Gastroesophageal sphincter (tissue), 4 donors: ENCODE measurements around the gene MAN1C1. TPM values are rescaled to one million over a fixed set of nuclear protein-coding genes. Genes with fewer than 3 reads are reported as not detected.

Experiments
- ATAC-seq: fragments of 150-250 bp; one replicate; pipeline ENCODE4 v1.9.1; 2016; ENCODE audit warnings: mild to moderate bottlenecking, moderate library complexity
- H3K27ac ChIP-seq, 4 donors: fragments of 200-600 bp; sonication (generic) in 3 of 4; 1 replicate in 3 of 4; 2 replicates in 1 of 4; pipeline ENCODE4 v1.5.1; 2016 to 2019
- H3K27me3 ChIP-seq: fragments of 200-600 bp; sonication (generic); one replicate; pipeline ENCODE4 v1.5.1; 2019
- H3K36me3 ChIP-seq, 2 donors: fragments of 200-600 bp; sonication (generic); one replicate each; pipeline ENCODE4 v1.5.1; 2019; ENCODE audit warnings: control low read depth in 1 of 2
- H3K4me1 ChIP-seq, 3 donors: fragments of 200-600 bp; sonication (generic); 1 replicate in 2 of 3; 2 replicates in 1 of 3; pipeline ENCODE4 v1.5.1; 2016 to 2019; ENCODE audit warnings: control low read depth in 2 of 3
- H3K4me3 ChIP-seq, 2 donors: fragments of 200-600 bp; sonication (generic); one replicate each; pipeline ENCODE4 v1.5.1; 2019; ENCODE audit warnings: mild to moderate bottlenecking in 1 of 2, moderate library complexity in 1 of 2
- H3K9me3 ChIP-seq, 3 donors: fragments of 200-600 bp; sonication (generic); one replicate each; pipeline ENCODE4 v1.5.1; 2017 to 2019; ENCODE audit warnings: control low read depth in 2 of 3
- EP300 ChIP-seq: sonication (generic); formaldehyde crosslinking; IDR thresholded peaks from one replicate; pipeline ENCODE4 v1.6.1; 2017; ENCODE audit warnings: antibody characterized with exemption, mild to moderate bottlenecking
- POLR2A ChIP-seq, 2 donors: fragments of 450-650 bp; IDR thresholded peaks; one replicate each; pipeline ENCODE4 v1.6.1; 2017; ENCODE audit warnings: antibody characterized with exemption in 2 of 2, mild to moderate bottlenecking in 2 of 2, moderate library complexity in 1 of 2
- POLR2AphosphoS5 ChIP-seq: sonication (generic); formaldehyde crosslinking; IDR thresholded peaks from one replicate; pipeline ENCODE4 v1.6.1; 2017; ENCODE audit warnings: antibody characterized with exemption
- WGBS, 2 donors: methylation state at CpG; one replicate each; pipeline ENCODE4 v1.1.5; 2018; ENCODE audit warnings: low coverage in 1 of 2; 5-methylcytosine and 5-hydroxymethylcytosine counted together
- total RNA-seq, 4 donors: library from RNA; depleted of rRNA; stranded (reverse); fragments of >200 nt; gene quantifications; one replicate each; pipeline ENCODE4 v1.1.0, GENCODE V29; 2016
- TF ChIP-seq, protein P1 (sequence below), 4 experiments: fragments of 200-600 bp in 2 of 4; fragments of 450-650 bp in 2 of 4; sonication (generic) in 1 of 4; IDR thresholded peaks; one replicate each; pipeline ENCODE4 v1.5.1; 2017 to 2019; ENCODE audit warnings: antibody characterized with exemption in 4 of 4, mild to moderate bottlenecking in 2 of 4, moderate library complexity in 2 of 4

The MAN1C1 gene
- total RNA-seq, 4 donors from 2014 or later, result 20.0 to 38.1 (median 27.8) TPM

DNA sequence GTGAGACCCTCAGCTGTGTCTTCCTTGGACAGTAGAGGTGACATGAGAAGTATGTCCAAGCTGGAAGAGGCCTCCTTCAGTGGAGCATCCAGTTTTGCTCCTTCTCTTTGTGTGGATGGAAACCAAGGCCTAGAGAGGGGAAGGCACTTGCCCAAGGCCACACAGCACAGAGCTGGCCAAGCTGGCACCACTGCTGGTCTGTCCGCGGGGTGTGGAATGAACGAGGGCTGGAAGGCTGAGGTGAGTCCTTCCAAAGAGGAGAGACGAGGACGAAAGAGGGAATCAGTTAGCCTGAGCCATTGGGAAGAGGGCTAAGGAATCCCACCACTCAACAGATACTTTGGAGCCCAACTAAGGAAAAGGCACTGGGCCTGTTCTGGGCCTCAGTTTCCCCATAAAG is 155.6 kb downstream of the MAN1C1 start:
- Histone ChIP-seq H3K4me1 (peaks cover 0 to 23% (median 4%) of the 10 kb centered on the region in 3 donors), H3K4me3 (no peak overlapping the region), H3K9me3 (no peaks in the 10 kb centered on the region), H3K27me3 (no peaks in the 10 kb centered on the region), H3K27ac (no peak overlapping the region), H3K36me3 (peaks cover 0 to 71% of the 10 kb centered on the region in 2 donors)
- WGBS, 2 donors, result 94 to 100% methylated on average over 2 to 5 of the region's 5 CpGs
- no peak for ATAC-seq
- TF ChIP-seq POLR2AphosphoS5, result no peak
- TF ChIP-seq, protein P1, sequence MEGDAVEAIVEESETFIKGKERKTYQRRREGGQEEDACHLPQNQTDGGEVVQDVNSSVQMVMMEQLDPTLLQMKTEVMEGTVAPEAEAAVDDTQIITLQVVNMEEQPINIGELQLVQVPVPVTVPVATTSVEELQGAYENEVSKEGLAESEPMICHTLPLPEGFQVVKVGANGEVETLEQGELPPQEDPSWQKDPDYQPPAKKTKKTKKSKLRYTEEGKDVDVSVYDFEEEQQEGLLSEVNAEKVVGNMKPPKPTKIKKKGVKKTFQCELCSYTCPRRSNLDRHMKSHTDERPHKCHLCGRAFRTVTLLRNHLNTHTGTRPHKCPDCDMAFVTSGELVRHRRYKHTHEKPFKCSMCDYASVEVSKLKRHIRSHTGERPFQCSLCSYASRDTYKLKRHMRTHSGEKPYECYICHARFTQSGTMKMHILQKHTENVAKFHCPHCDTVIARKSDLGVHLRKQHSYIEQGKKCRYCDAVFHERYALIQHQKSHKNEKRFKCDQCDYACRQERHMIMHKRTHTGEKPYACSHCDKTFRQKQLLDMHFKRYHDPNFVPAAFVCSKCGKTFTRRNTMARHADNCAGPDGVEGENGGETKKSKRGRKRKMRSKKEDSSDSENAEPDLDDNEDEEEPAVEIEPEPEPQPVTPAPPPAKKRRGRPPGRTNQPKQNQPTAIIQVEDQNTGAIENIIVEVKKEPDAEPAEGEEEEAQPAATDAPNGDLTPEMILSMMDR (IDR thresholded peaks at IDR 0.05), result no peak
- TF ChIP-seq POLR2A (IDR thresholded peaks at IDR 0.05), result no peak

DNA sequence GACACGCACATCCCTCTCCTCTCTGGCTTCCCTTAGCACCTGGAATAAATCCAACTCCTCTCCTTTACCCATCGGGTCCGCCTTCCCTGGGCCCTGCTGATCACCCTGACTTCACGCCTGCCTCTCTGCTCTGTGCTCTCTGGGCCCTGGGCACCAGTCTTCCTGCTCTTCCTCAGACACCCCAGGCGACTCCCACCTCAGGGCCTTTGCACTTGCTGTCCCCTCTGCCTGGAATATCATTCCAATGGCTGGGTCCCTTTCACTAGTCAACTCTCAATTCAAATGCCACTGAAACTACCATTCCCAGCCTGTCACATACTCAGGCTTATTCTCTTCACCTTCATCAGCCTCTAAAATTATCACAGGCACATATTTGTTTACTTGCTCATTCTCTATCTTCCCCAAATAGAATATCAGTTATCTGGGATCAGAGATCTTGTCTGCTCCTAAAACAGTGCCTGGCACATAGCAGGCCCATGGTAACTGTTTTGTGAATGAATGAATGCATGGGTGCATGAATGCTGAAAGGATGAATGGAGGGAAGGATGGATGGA is 156.2 kb downstream of the MAN1C1 start:
- no peak overlapping the region for H3K27ac ChIP-seq
- peaks cover 0 to 71% of the 10 kb centered on the region in 2 donors for H3K36me3 ChIP-seq
- no peak overlapping the region for H3K4me3 ChIP-seq
- H3K9me3 ChIP-seq, result no peaks in the 10 kb centered on the region
- 75 to 80% methylated on average over 3 to 5 of the region's 5 CpGs for WGBS, 2 donors
- peaks cover 0 to 23% (median 4%) of the 10 kb centered on the region in 3 donors for H3K4me1 ChIP-seq
- ATAC-seq, result no peak
- no peaks in the 10 kb centered on the region for H3K27me3 ChIP-seq
- no peak for TF ChIP-seq EP300
- no peak for TF ChIP-seq POLR2AphosphoS5
- TF ChIP-seq POLR2A (IDR thresholded peaks at IDR 0.05), result no peak
- TF ChIP-seq, protein P1 (IDR thresholded peaks at IDR 0.05), result no peak

DNA sequence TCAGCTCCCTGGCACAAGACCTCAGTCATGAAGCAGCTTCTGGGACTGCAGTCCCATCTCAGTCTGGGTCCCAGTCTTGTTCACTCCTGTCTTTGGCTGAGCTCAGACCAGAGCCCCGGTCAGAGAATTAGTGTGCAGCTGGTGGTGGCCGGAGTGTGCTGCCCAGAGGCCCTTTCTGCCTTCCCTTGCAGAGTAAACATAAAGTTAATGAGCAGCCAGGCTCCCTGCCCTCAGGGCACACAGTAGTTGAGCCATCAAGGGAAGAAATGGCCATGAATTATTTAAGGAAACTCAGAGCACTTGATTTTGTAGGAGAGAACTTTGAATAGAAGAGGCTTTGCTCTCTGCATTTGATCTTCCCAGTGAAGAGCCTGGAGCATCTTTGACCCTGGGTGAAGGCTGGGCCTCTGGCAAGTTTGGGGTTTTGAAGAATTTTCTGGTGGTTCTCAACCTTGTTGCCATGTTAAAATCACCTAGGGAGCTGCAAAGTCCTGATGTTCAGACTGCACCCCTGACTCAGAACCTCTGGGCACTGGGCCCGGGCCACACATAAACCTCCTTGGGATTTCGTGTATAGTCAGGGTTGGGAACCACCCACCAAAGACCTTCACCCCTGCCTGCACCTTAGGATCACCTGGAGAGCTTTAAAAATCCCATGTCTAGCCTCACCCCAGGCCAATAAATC is 157.0 kb downstream of the MAN1C1 start:
- no peak overlapping the region for H3K4me3 ChIP-seq
- no peaks in the 10 kb centered on the region for H3K27me3 ChIP-seq
- H3K9me3 ChIP-seq, result no peaks in the 10 kb centered on the region
- TF ChIP-seq POLR2A (IDR thresholded peaks at IDR 0.05), result no peak
- TF ChIP-seq POLR2AphosphoS5, result no peak
- no peak for TF ChIP-seq EP300
- TF ChIP-seq, protein P1 (IDR thresholded peaks at IDR 0.05), result no peak
- ATAC-seq, result no peak
- no peak overlapping the region for H3K27ac ChIP-seq
- 100% methylated on average over 1 to 2 of the region's 4 CpGs for WGBS, 2 donors
- H3K4me1 ChIP-seq, result peaks cover 0 to 23% (median 4%) of the 10 kb centered on the region in 3 donors
- H3K36me3 ChIP-seq, result peaks cover 0 to 79% of the 10 kb centered on the region in 2 donors

DNA sequence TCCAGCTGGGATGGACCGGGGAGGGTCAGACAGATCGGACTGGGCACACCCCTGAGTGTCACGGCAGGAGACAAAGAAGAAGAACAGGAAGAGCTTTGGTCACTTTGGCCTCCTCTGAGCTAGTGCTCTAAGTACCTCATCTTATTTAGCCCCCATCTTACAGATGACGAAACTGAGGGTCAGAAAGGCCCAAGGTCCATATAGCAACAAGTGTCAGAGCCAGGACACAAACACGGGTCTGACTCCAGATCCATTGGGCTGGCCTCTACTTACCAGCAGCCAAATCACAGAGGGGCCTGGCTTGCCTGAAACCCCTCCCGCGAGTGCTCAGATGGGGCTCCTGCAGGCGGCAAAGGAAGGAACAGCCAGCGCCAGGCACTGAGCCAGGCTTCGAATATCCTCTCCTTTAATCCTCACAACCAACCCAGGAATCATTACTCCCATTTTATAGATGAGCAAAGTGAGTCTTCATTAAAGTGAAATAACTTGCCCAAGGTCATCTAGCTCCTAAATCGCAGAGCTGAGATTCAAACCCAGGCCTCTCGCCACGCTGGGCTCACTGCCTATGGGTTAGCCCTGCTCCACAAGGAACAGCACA is 157.7 kb downstream of the MAN1C1 start:
- H3K36me3 ChIP-seq, result peaks cover 0 to 85% of the 10 kb centered on the region in 2 donors
- H3K4me1 ChIP-seq, result peaks cover 0 to 23% (median 4%) of the 10 kb centered on the region in 3 donors
- no peak overlapping the region for H3K4me3 ChIP-seq
- WGBS, 2 donors, result 81% methylated on average over 3 of the region's 13 CpGs; no CpG with 5 or more reads in 1 of the 2 donors
- no peaks in the 10 kb centered on the region for H3K9me3 ChIP-seq
- TF ChIP-seq, protein P1 (IDR thresholded peaks at IDR 0.05), result no peak
- no peak for TF ChIP-seq POLR2A (IDR thresholded peaks at IDR 0.05)
- no peak for TF ChIP-seq EP300
- no peak for TF ChIP-seq POLR2AphosphoS5
- no peaks in the 10 kb centered on the region for H3K27me3 ChIP-seq
- ATAC-seq, result no peak
- H3K27ac ChIP-seq, result no peak overlapping the region
